Lower leg skin (tissue), 3 donors: ENCODE results near the gene BFAR.

Experiments used
- CTCF ChIP-seq, 3 donors: fragments of 450-650 bp; IDR thresholded peaks; one replicate each; pipeline ENCODE4 v1.5.1; 2016; ENCODE audit warnings: antibody characterized with exemption in 3 of 3, mild to moderate bottlenecking in 3 of 3, moderate library complexity in 2 of 3
- POLR2A ChIP-seq, 2 donors: fragments of 450-650 bp; IDR thresholded peaks; one replicate each; pipeline ENCODE4 v1.6.1; 2016 to 2017; ENCODE audit warnings: antibody characterized with exemption in 2 of 2, mild to moderate bottlenecking in 1 of 2, moderate library complexity in 1 of 2

DNA sequence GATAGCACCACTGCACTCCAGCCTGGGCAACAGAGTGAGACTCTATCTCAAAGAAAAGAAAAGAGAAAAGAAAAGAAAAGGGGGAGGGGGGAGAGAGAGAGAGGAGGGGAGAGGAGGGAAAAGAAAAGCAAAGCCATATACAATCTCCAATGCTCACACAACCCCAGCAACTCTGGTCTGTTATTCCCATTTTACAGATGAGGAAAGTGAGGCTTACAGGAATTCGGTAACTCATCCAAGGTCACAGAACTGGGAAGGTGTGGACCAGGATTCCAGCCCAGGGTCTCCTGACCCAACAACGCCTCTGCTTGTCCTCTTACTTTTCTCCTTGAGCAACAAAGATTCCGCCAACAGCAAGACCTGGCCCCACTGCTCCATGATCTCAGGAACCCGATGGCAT, 48.4 kb downstream of the BFAR start:
- TF ChIP-seq POLR2A (IDR thresholded peaks at IDR 0.05) (no peak), CTCF (IDR thresholded peaks at IDR 0.05) (no peak)
